Nephron (organoid): ENCODE measurements around the gene HNRNPH1.

ENCODE experiments used
- H3K27ac Mint-ChIP-seq, 3 experiments: 2 replicates each; pipeline ENCODE4 v1.8.0; 2020; ENCODE audit warnings: mixed read lengths in 3 of 3, mild to moderate bottlenecking in 2 of 3, moderate library complexity in 1 of 3
- H3K27me3 Mint-ChIP-seq: 2 replicates; pipeline ENCODE4 v1.8.0; 2021; ENCODE audit warnings: low read depth, mild to moderate bottlenecking, moderate library complexity, mixed read lengths
- H3K36me3 Mint-ChIP-seq: 2 replicates; pipeline ENCODE4 v1.8.0; 2020; ENCODE audit warnings: low read depth, mixed read lengths
- H3K4me1 Mint-ChIP-seq: 2 replicates; pipeline ENCODE4 v1.8.0; 2020; ENCODE audit warnings: mixed read lengths
- H3K4me3 Mint-ChIP-seq, 3 experiments: 2 replicates each; pipeline ENCODE4 v1.8.0; 2020; ENCODE audit warnings: mild to moderate bottlenecking in 3 of 3, mixed read lengths in 3 of 3, moderate library complexity in 2 of 3
- H3K9me3 Mint-ChIP-seq: 2 replicates; pipeline ENCODE4 v1.8.0; 2020; ENCODE audit warnings: mixed read lengths
- CTCF ChIP-seq, 3 experiments: fragments of 200-600 bp; sonication (generic); IDR thresholded peaks; one replicate each; pipeline ENCODE4 v1.5.0; 2021; ENCODE audit warnings: antibody characterized with exemption in 3 of 3; ENCODE audit not compliant: unreplicated experiment in 3 of 3

The HNRNPH1 gene

DNA sequence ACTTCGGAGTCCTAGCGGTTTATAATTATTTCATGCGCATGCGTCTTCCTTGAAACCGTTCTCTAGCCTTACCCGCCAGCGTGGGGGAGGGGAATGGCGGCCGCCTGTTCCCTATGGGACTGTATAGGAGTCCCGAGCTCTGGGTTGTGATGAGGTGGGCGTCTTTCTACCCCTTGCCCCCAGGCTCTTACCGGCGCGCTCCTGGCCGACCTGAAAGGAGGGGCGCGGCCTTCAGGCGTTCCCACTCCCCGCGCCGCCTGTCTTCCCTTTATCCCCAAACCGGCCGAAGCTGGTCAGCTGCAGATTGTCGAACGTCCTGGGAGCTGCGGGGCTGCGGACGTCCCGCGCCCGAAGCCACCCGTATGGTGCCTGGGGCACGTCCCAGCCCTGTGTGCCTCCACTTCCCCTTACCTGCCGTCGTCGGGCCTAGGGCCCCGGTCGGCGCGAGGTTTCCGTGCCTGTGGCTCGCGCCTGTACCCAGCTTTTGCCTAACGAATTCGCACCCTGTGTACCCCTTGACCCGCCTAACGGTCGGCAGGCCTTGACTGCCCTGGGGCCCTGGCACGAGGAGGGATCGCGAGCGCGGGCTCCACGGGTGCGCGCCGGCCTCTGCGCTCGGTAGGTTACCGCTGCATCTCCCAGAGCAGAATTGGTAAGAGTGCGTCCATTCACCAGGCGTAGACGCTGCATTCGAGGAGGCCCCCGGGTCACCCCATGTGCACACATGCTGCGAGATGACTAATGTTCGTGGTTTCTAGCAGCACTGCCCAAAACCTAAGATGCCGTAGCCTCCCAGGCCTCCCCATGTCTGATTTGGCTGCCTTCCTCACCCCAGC is 653 bp upstream of the HNRNPH1 start:
- Mint-ChIP-seq H3K4me1 (peaks cover 38% of the 10 kb centered on the region), H3K36me3 (peaks cover 41% of the 10 kb centered on the region), H3K4me3 (peak overlapping the region; percentile 99 to 100 (median 99)), H3K27me3 (no peaks in the 10 kb centered on the region), H3K9me3 (no peaks in the 10 kb centered on the region), H3K27ac (peak overlapping the region; percentile 99 to 100 (median 100))
- TF ChIP-seq CTCF (IDR thresholded peaks at IDR 0.05; ENCODE audit: unreplicated experiment in 3 of 3) = no peak

- Mint-ChIP-seq H3K27me3 (no peaks in the 10 kb centered on the region), H3K36me3 (peaks cover 61% of the 10 kb centered on the region), H3K4me3 (peak overlapping the region; percentile 99 to 100 (median 99)), H3K27ac (peak overlapping the region; percentile 99 to 100 (median 100)), H3K4me1 (peaks cover 57% of the 10 kb centered on the region), H3K9me3 (no peaks in the 10 kb centered on the region)
- no peak for TF ChIP-seq CTCF (IDR thresholded peaks at IDR 0.05; ENCODE audit: unreplicated experiment in 3 of 3)
Observed at GRCh38 chr5:179621551-179622214, 1.8 kb downstream of the HNRNPH1 start.

GRCh38 chr5:179620703-179621350 is 2.6 kb downstream of the HNRNPH1 start:
- TF ChIP-seq CTCF (IDR thresholded peaks at IDR 0.05; ENCODE audit: unreplicated experiment in 3 of 3) = no peak
- Mint-ChIP-seq H3K4me1 (peaks cover 65% of the 10 kb centered on the region), H3K36me3 (peaks cover 69% of the 10 kb centered on the region), H3K4me3 (peak overlapping the region; percentile 99 to 100 (median 99)), H3K27me3 (no peaks in the 10 kb centered on the region), H3K27ac (peak overlapping the region; percentile 99 to 100 (median 100)), H3K9me3 (no peaks in the 10 kb centered on the region)

DNA sequence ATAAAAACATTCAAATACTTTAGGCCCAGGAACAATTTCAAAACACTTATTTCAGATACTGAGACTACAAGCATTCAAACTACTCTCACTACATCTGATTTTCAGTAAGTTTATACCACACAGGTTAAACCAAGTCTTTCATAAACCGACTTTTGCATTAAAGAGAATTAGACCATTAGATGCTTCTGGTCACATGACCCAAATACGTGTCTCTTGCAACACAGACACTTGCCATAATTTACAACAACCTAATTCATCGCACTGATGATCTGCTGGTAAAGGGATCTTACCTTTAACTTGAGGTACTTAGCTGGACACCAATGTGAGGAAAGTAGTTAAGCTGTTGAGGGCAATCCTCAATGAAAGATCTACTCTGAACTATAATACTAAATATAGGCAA is 3.2 kb downstream of the HNRNPH1 start:
- H3K36me3 Mint-ChIP-seq = peaks cover 74% of the 10 kb centered on the region
- no peak for TF ChIP-seq CTCF (IDR thresholded peaks at IDR 0.05; ENCODE audit: unreplicated experiment in 3 of 3)
- H3K27me3 Mint-ChIP-seq = no peaks in the 10 kb centered on the region

GRCh38 chr5:179619776-179620175 is 3.7 kb downstream of the HNRNPH1 start:
- Mint-ChIP-seq H3K36me3 (peaks cover 77% of the 10 kb centered on the region), H3K4me1 (peaks cover 67% of the 10 kb centered on the region), H3K27ac (no peak overlapping the region), H3K9me3 (no peaks in the 10 kb centered on the region), H3K4me3 (peak overlapping the region; percentile 99 to 100 (median 99)), H3K27me3 (no peaks in the 10 kb centered on the region)
- no peak for TF ChIP-seq CTCF (IDR thresholded peaks at IDR 0.05; ENCODE audit: unreplicated experiment in 3 of 3)

More for the DNA sequence above, 3.2 kb downstream of the HNRNPH1 start:
- Mint-ChIP-seq H3K4me1 (peaks cover 68% of the 10 kb centered on the region), H3K27ac (peak overlapping the region; percentile 99 to 100 (median 100)), H3K4me3 (peak overlapping the region; percentile 99 to 100 (median 99)), H3K9me3 (no peaks in the 10 kb centered on the region)
